NCI-H1694 treated with DMSO at 0.1 percent for 48 hours (cell line): Measurements from ENCODE around the gene BSG.

Experiments
- DNase-seq: peaks from one replicate; lab custom pipeline; 2025; lab: John Stamatoyannopoulos, UW

BSG gene

GRCh38 chr19:540867-541637 lies 31.3 kb upstream of the BSG start:
- DNase-seq, result no peak

- DNase-seq, result no peak
These were observed 30.7 kb upstream of the BSG start for GRCh38 chr19:541699-542098.

- DNase-seq, result no peak
These were observed 30.1 kb upstream of the BSG start for GRCh38 chr19:542173-542866.

GRCh38 chr19:543910-544608 lies 28.3 kb upstream of the BSG start, which contains the start of gene GZMM:
Gene GZMM (plus strand): TSS chr19:544053. CDS start chr19:544072, 19 bp downstream.
- DNase-seq, result no peak

GRCh38 chr19:547117-547516 lies 25.3 kb upstream of the BSG start:
- DNase-seq, result no peak

GRCh38 chr19:547836-548720 lies 24.3 kb upstream of the BSG start:
- DNase-seq, result no peak

- no peak for DNase-seq
These were observed 23.2 kb upstream of the BSG start for GRCh38 chr19:548886-549830.

- no peak for DNase-seq
These were observed 17.6 kb upstream of the BSG start for GRCh38 chr19:554817-555216.

GRCh38 chr19:555474-555808 lies 17.0 kb upstream of the BSG start:
- DNase-seq, result no peak

- no peak for DNase-seq
These were observed 15.6 kb upstream of the BSG start for GRCh38 chr19:556611-557382.

GRCh38 chr19:558770-559439 lies 13.5 kb upstream of the BSG start:
- DNase-seq, result no peak

GRCh38 chr19:560121-560520 lies 12.3 kb upstream of the BSG start:
- DNase-seq, result no peak

GRCh38 chr19:566403-566802 lies 6.0 kb upstream of the BSG start:
- no peak for DNase-seq

- no peak for DNase-seq
These were observed 5.6 kb upstream of the BSG start for GRCh38 chr19:566844-567243.

GRCh38 chr19:567296-567900 lies 5.0 kb upstream of the BSG start:
- no peak for DNase-seq

- DNase-seq, result no peak
These were observed 2.1 kb upstream of the BSG start for GRCh38 chr19:570251-570686.

GRCh38 chr19:570937-571565 lies 1.3 kb upstream of the BSG start:
- DNase-seq, result no peak

- DNase-seq, result no peak
These were observed 826 bp upstream of the BSG start for GRCh38 chr19:571566-571974.
